Esophagus muscularis mucosa (tissue), 4 donors: ENCODE measurements around the gene PHLPP2. TPM values are rescaled to one million over a fixed set of nuclear protein-coding genes. Genes with fewer than 3 reads are reported as not detected.

Source experiments
- DNase-seq: peaks from one replicate; pipeline ENCODE4 v3.0.0-alpha.2; 2017; ENCODE audit errors: extremely low spot score
- H3K27ac ChIP-seq, 4 donors: fragments of 200-600 bp; sonication (generic); replicated peaks in 1 of 4; 1 replicate in 3 of 4; 2 replicates in 1 of 4; pipeline ENCODE4 v1.5.1; 2016 to 2019; ENCODE audit warnings: mild to moderate bottlenecking in 1 of 4
- H3K27me3 ChIP-seq, 4 donors: fragments of 200-600 bp; sonication (generic); one replicate each; pipeline versions ENCODE4 v1.5.1 to v1.6.0; 2016 to 2019
- H3K36me3 ChIP-seq, 4 donors: fragments of 200-600 bp; sonication (generic); one replicate each; pipeline ENCODE4 v1.5.1; 2016 to 2019
- H3K4me1 ChIP-seq, 4 donors: fragments of 200-600 bp; sonication (generic); one replicate each; pipeline ENCODE4 v1.5.1; 2016 to 2019
- H3K4me3 ChIP-seq, 4 donors: fragments of 200-600 bp; sonication (generic); 1 replicate in 2 of 4; 2 replicates in 2 of 4; pipeline ENCODE4 v1.5.1; 2016 to 2019; ENCODE audit warnings: mild to moderate bottlenecking in 4 of 4, moderate library complexity in 1 of 4
- H3K9me3 ChIP-seq, 4 donors: fragments of 200-600 bp; sonication (generic); 1 replicate in 3 of 4; 2 replicates in 1 of 4; pipeline ENCODE4 v1.5.1; 2016 to 2019
- EP300 ChIP-seq: sonication (generic); formaldehyde crosslinking; IDR thresholded peaks from one replicate; pipeline ENCODE4 v1.6.1; 2017; ENCODE audit warnings: antibody characterized with exemption
- POLR2A ChIP-seq: fragments of 450-650 bp; IDR thresholded peaks from one replicate; pipeline ENCODE4 v1.6.1; 2017; ENCODE audit warnings: antibody characterized with exemption, moderate library complexity, mild to moderate bottlenecking, low read depth
- POLR2AphosphoS5 ChIP-seq, 2 donors: sonication (generic); formaldehyde crosslinking; IDR thresholded peaks; one replicate each; pipeline ENCODE4 v1.6.1; 2017; ENCODE audit warnings: antibody characterized with exemption in 2 of 2
- WGBS: methylation state at CpG from one replicate; pipeline ENCODE4 v1.1.5; 2018; 5-methylcytosine and 5-hydroxymethylcytosine counted together
- intact Hi-C: fragments of 100-400 bp; cut with DNase I; formaldehyde crosslinking; loops from one replicate; pipeline ENCODE4 v1.15.1; 2023
- total RNA-seq, 4 donors: library from RNA; depleted of rRNA; stranded (reverse); fragments of >200 nt; gene quantifications; one replicate each; pipeline versions ENCODE4 v1.1.0 to v1.2.1, GENCODE V29; 2016
- TF ChIP-seq, protein P1 (sequence below), 3 experiments: fragments of 200-600 bp in 2 of 3; fragments of 450-650 bp in 1 of 3; sonication (generic) in 2 of 3; IDR thresholded peaks; one replicate each; pipeline ENCODE4 v1.5.1; 2017 to 2019; ENCODE audit warnings: antibody characterized with exemption in 3 of 3, mild to moderate bottlenecking in 2 of 3, moderate library complexity in 1 of 3

The PHLPP2 gene
- total RNA-seq, 4 donors from 2014 or later: 10.4 to 21.1 (median 17.0) TPM

- peaks cover 70 to 100% (median 96%) of the 10 kb centered on the region in 4 donors for H3K36me3 ChIP-seq
- H3K4me3 ChIP-seq: no peak overlapping the region
- no peaks in the 10 kb centered on the region for H3K27me3 ChIP-seq
- 86% methylated on average over 5 of the region's 5 CpGs for WGBS
- H3K9me3 ChIP-seq: no peaks in the 10 kb centered on the region
- H3K27ac ChIP-seq: no peak overlapping the region
- no peaks in the 10 kb centered on the region for H3K4me1 ChIP-seq
- TF ChIP-seq POLR2A (no peak), EP300 (no peak), POLR2AphosphoS5 (IDR thresholded peaks at IDR 0.05) (no peak)
- TF ChIP-seq, protein P1, sequence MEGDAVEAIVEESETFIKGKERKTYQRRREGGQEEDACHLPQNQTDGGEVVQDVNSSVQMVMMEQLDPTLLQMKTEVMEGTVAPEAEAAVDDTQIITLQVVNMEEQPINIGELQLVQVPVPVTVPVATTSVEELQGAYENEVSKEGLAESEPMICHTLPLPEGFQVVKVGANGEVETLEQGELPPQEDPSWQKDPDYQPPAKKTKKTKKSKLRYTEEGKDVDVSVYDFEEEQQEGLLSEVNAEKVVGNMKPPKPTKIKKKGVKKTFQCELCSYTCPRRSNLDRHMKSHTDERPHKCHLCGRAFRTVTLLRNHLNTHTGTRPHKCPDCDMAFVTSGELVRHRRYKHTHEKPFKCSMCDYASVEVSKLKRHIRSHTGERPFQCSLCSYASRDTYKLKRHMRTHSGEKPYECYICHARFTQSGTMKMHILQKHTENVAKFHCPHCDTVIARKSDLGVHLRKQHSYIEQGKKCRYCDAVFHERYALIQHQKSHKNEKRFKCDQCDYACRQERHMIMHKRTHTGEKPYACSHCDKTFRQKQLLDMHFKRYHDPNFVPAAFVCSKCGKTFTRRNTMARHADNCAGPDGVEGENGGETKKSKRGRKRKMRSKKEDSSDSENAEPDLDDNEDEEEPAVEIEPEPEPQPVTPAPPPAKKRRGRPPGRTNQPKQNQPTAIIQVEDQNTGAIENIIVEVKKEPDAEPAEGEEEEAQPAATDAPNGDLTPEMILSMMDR (IDR thresholded peaks at IDR 0.05): no peak
- intact Hi-C loops: no loop called here
- no peak for DNase-seq
These were observed 33.8 kb upstream of the PHLPP2 start for GRCh38 chr16:71758293-71758760.

DNA sequence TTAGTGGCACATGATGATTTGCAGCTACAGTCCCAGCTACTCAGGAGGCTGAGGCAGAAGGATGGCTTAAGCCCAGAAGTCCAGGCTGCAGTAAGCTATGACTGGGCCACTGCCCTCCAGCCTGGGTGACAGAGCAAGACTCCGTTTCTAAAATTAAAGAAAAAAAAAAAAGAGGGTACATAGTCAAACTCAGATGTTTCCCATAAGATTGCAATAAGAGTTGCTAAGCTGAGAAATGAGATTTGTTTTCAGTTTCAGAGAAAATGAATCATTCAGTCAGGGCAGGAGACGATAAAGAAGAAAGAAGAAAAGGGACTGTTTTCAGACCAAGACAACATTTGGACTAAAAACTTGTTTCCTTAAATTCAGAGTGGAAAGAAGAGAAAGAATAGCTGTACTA is 30.2 kb upstream of the PHLPP2 start:
- 90% methylated on average over 2 of the region's 2 CpGs for WGBS
- no peak overlapping the region for H3K27ac ChIP-seq
- H3K4me1 ChIP-seq: no peaks in the 10 kb centered on the region
- DNase-seq: no peak
- no peaks in the 10 kb centered on the region for H3K9me3 ChIP-seq
- TF ChIP-seq POLR2A: no peak
- H3K4me3 ChIP-seq: no peak overlapping the region
- intact Hi-C loops: no loop called here
- peaks cover 65 to 93% (median 85%) of the 10 kb centered on the region in 4 donors for H3K36me3 ChIP-seq
- H3K27me3 ChIP-seq: no peaks in the 10 kb centered on the region

DNA sequence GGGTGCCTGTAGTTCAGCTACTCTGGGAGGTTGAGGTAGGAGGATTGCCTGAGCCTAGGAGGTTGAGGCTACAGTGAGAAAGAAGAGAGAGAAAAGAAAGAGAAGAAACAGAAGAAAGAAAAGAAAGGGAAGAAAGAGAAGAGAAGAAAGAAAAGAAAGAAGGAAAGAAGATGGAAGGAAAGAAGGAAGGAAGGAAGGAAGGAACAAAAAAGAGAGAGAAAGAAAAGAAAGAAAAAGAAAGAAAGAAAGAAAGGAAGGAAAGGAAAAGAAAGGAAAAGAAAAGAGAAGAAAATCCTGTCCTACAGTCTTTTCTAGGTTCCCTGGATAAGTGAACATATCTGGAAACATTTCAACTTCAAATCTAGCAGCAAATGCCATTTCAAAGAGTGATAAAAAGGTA is 29.6 kb upstream of the PHLPP2 start:
- Histone ChIP-seq H3K4me3 (no peak overlapping the region), H3K27me3 (no peaks in the 10 kb centered on the region), H3K4me1 (no peaks in the 10 kb centered on the region), H3K27ac (no peak overlapping the region), H3K36me3 (peaks cover 66 to 93% (median 85%) of the 10 kb centered on the region in 4 donors), H3K9me3 (no peaks in the 10 kb centered on the region)
- DNase-seq: no peak
- no peak for TF ChIP-seq POLR2A
- no peak for TF ChIP-seq POLR2AphosphoS5 (IDR thresholded peaks at IDR 0.05)
- TF ChIP-seq, protein P1 (IDR thresholded peaks at IDR 0.05): no peak
- TF ChIP-seq EP300: no peak
- intact Hi-C loops: no loop called here

DNA sequence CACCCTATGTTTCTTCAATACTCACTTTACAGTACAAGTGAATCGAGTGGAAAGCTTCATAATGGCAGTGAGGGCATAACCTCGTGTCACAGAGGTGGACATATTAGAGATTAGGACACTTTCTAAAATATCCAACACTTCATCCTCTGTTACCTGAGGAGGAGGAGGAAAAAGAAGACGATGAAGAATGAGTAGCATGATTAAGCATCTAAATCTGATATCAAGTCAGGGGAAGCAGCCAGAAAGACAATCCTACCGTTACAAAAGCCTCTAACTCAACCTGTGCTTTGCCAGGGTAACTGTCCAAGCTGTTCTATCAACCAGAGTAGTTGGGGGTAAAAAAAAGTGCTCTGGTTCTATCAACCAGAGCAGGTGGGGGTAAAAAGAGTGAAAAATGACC is 23.7 kb upstream of the PHLPP2 start:
- H3K36me3 ChIP-seq: peaks cover 53 to 93% (median 81%) of the 10 kb centered on the region in 4 donors
- intact Hi-C loops: loop anchor here (10.0 kb wide), 1 partner anchor 73 kb away; no protein-coding TSS in a partner anchor
- H3K27me3 ChIP-seq: no peaks in the 10 kb centered on the region
- TF ChIP-seq, protein P1 (IDR thresholded peaks at IDR 0.05): no peak
- no peak for DNase-seq
- H3K4me1 ChIP-seq: no peaks in the 10 kb centered on the region
- 77% methylated on average over 4 of the region's 4 CpGs for WGBS
- H3K27ac ChIP-seq: no peak overlapping the region
- no peaks in the 10 kb centered on the region for H3K9me3 ChIP-seq
- H3K4me3 ChIP-seq: no peak overlapping the region

- no peak for DNase-seq
- Histone ChIP-seq H3K27ac (no peak overlapping the region), H3K4me3 (no peak overlapping the region), H3K27me3 (no peaks in the 10 kb centered on the region), H3K36me3 (peaks cover 53 to 99% (median 86%) of the 10 kb centered on the region in 4 donors), H3K9me3 (no peaks in the 10 kb centered on the region), H3K4me1 (no peaks in the 10 kb centered on the region)
- intact Hi-C loops: loop anchor here (10.0 kb wide), 1 partner anchor 72 kb away; no protein-coding TSS in a partner anchor
- no peak for TF ChIP-seq EP300
- TF ChIP-seq, protein P1 (IDR thresholded peaks at IDR 0.05): peak; percentile 56 to 77 (median 65)
- 45% methylated on average over 7 of the region's 7 CpGs for WGBS
These were observed 22.0 kb upstream of the PHLPP2 start for GRCh38 chr16:71746442-71747046.
